ENCODE measurements around the gene GABRA4. TPM values are rescaled to one million over a fixed set of nuclear protein-coding genes. Genes with fewer than 3 reads are reported as not detected.

The GABRA4 gene
- total RNA-seq, 4 donors from 2014 or later, result under 0.01 to 1.3 (median 0.12) TPM

GRCh38 chr4:46956451-46956850 is 36.9 kb downstream of the GABRA4 start:
- H3K4me1 ChIP-seq, result no peaks in the 10 kb centered on the region

GRCh38 chr4:46955601-46956000 is 37.8 kb downstream of the GABRA4 start:
- no peaks in the 10 kb centered on the region for H3K9me3 ChIP-seq
- H3K27ac ChIP-seq, result no peak overlapping the region
- H3K4me1 ChIP-seq, result no peaks in the 10 kb centered on the region
- no peak for ATAC-seq
- no peaks in the 10 kb centered on the region for H3K27me3 ChIP-seq
- TF ChIP-seq POLR2A (IDR thresholded peaks at IDR 0.05), result no peak
- TF ChIP-seq EP300 (IDR thresholded peaks at IDR 0.05), result no peak
- TF ChIP-seq CTCF (IDR thresholded peaks at IDR 0.05), result no peak
- no peak for TF ChIP-seq POLR2AphosphoS5 (IDR thresholded peaks at IDR 0.05)
- no peaks in the 10 kb centered on the region for H3K36me3 ChIP-seq
- H3K4me3 ChIP-seq, result no peak overlapping the region

More at GRCh38 chr4:46956451-46956850, 36.9 kb downstream of the GABRA4 start:
- Histone ChIP-seq H3K9me3 (no peaks in the 10 kb centered on the region), H3K4me3 (no peak overlapping the region), H3K27ac (no peak overlapping the region), H3K27me3 (no peaks in the 10 kb centered on the region), H3K36me3 (no peaks in the 10 kb centered on the region)
- 36 to 48% methylated on average over 4 of the region's 4 CpGs for WGBS, 2 donors (ENCODE audit: low coverage in 1 of 2)
- ATAC-seq, result no peak
- TF ChIP-seq POLR2AphosphoS5 (IDR thresholded peaks at IDR 0.05) (no peak), EP300 (IDR thresholded peaks at IDR 0.05) (no peak), POLR2A (IDR thresholded peaks at IDR 0.05) (no peak), CTCF (IDR thresholded peaks at IDR 0.05) (no peak)

GRCh38 chr4:46954643-46955042 is 38.7 kb downstream of the GABRA4 start:
- Histone ChIP-seq H3K4me1 (no peaks in the 10 kb centered on the region), H3K36me3 (no peaks in the 10 kb centered on the region), H3K9me3 (no peaks in the 10 kb centered on the region), H3K4me3 (no peak overlapping the region), H3K27me3 (no peaks in the 10 kb centered on the region), H3K27ac (no peak overlapping the region)
- ATAC-seq, result no peak
- TF ChIP-seq CTCF (IDR thresholded peaks at IDR 0.05) (no peak), POLR2AphosphoS5 (IDR thresholded peaks at IDR 0.05) (no peak), EP300 (IDR thresholded peaks at IDR 0.05) (no peak), POLR2A (IDR thresholded peaks at IDR 0.05) (no peak)

GRCh38 chr4:46953564-46953963 is 39.8 kb downstream of the GABRA4 start:
- no peak overlapping the region for H3K27ac ChIP-seq
- ATAC-seq, result no peak
- no peak overlapping the region for H3K4me3 ChIP-seq
- no peaks in the 10 kb centered on the region for H3K9me3 ChIP-seq
- H3K27me3 ChIP-seq, result no peaks in the 10 kb centered on the region
- WGBS, 2 donors (ENCODE audit: low coverage in 1 of 2), result 70 to 87% methylated on average over 2 of the region's 2 CpGs
- TF ChIP-seq POLR2AphosphoS5 (IDR thresholded peaks at IDR 0.05) (no peak), EP300 (IDR thresholded peaks at IDR 0.05) (no peak), POLR2A (IDR thresholded peaks at IDR 0.05) (no peak), CTCF (IDR thresholded peaks at IDR 0.05) (no peak)
- H3K4me1 ChIP-seq, result no peaks in the 10 kb centered on the region
- no peaks in the 10 kb centered on the region for H3K36me3 ChIP-seq

GRCh38 chr4:46952451-46952850 is 40.9 kb downstream of the GABRA4 start:
- Histone ChIP-seq H3K27ac (no peak overlapping the region), H3K27me3 (no peaks in the 10 kb centered on the region), H3K4me3 (no peak overlapping the region), H3K36me3 (no peaks in the 10 kb centered on the region), H3K9me3 (no peaks in the 10 kb centered on the region), H3K4me1 (no peaks in the 10 kb centered on the region)
- TF ChIP-seq POLR2A (IDR thresholded peaks at IDR 0.05), result no peak
- WGBS, 2 donors (ENCODE audit: low coverage in 1 of 2), result 48 to 65% methylated on average over 2 of the region's 2 CpGs
- no peak for ATAC-seq

GRCh38 chr4:46950826-46951225 is 42.6 kb downstream of the GABRA4 start:
- WGBS, 2 donors (ENCODE audit: low coverage in 1 of 2), result 64 to 78% methylated on average over 2 to 3 of the region's 3 CpGs
- Histone ChIP-seq H3K4me1 (no peaks in the 10 kb centered on the region), H3K27ac (no peak overlapping the region), H3K9me3 (no peaks in the 10 kb centered on the region), H3K27me3 (no peaks in the 10 kb centered on the region), H3K36me3 (no peaks in the 10 kb centered on the region), H3K4me3 (no peak overlapping the region)
- no peak for ATAC-seq
- TF ChIP-seq POLR2A (IDR thresholded peaks at IDR 0.05) (no peak), CTCF (IDR thresholded peaks at IDR 0.05) (no peak), POLR2AphosphoS5 (IDR thresholded peaks at IDR 0.05) (no peak), EP300 (IDR thresholded peaks at IDR 0.05) (no peak)
